Common myeloid progenitor, CD34-positive (primary cell): ENCODE measurements around the gene OGFR.

Experiments
- CTCF ChIA-PET: fragments of 350-600 bp; sonication (Branson Sonifier 250); formaldehyde crosslinking; loops from one replicate; lab custom pipeline; 2021; ENCODE audit warnings: antibody characterized with exemption; lab: Charles Lee
- POLR2A ChIA-PET: fragments of 350-600 bp; sonication (Branson Sonifier 250); formaldehyde crosslinking; loops from one replicate; lab custom pipeline; 2021; ENCODE audit warnings: antibody characterized with exemption; lab: Charles Lee
- DNase-seq, 3 donors: peaks; one replicate each; pipeline versions ENCODE4 v3.0.0 to v3.0.0-alpha.2; 2013
- H3K27ac ChIP-seq, 2 experiments: 1 replicate in 1 of 2; 2 replicates in 1 of 2; pipeline ENCODE4 v1.7.0; 2013; ENCODE audit warnings: inconsistent platforms in 2 of 2, low read length in 2 of 2, mild to moderate bottlenecking in 2 of 2, low read depth in 1 of 2, moderate library complexity in 1 of 2; ENCODE audit not compliant: severe bottlenecking in 2 of 2, insufficient read depth in 1 of 2, poor library complexity in 1 of 2
- H3K27me3 ChIP-seq, 5 experiments: replicated peaks in 2 of 5; 1 replicate in 3 of 5; 2 replicates in 2 of 5; pipeline versions ENCODE4 v1.6.1 to v1.7.0; 2013; ENCODE audit warnings: low read length in 4 of 5, mild to moderate bottlenecking in 2 of 5, moderate library complexity in 2 of 5, inconsistent platforms in 1 of 5; ENCODE audit not compliant: insufficient read depth in 5 of 5, control insufficient read depth in 4 of 5
- H3K36me3 ChIP-seq, 4 experiments: 1 replicate in 2 of 4; 2 replicates in 2 of 4; pipeline versions ENCODE4 v1.6.1 to v1.7.0; 2013; ENCODE audit warnings: low read length in 3 of 4, control low read depth in 1 of 4, mild to moderate bottlenecking in 1 of 4; ENCODE audit not compliant: control insufficient read depth in 4 of 4, insufficient read depth in 4 of 4
- H3K4me1 ChIP-seq, 4 experiments: 1 replicate in 3 of 4; 2 replicates in 1 of 4; pipeline versions ENCODE4 v1.6.1 to v1.7.1; 2013; ENCODE audit warnings: low read length in 3 of 4, mild to moderate bottlenecking in 3 of 4, control low read depth in 1 of 4, inconsistent platforms in 1 of 4, moderate library complexity in 1 of 4; ENCODE audit not compliant: control insufficient read depth in 4 of 4, insufficient read depth in 4 of 4; ENCODE audit errors: control extremely low read depth in 1 of 4
- H3K4me3 ChIP-seq, 7 experiments: 1 replicate in 4 of 7; 2 replicates in 3 of 7; pipeline versions ENCODE4 v1.5.1 to v1.7.0; 2013; ENCODE audit warnings: mild to moderate bottlenecking in 7 of 7, low read length in 6 of 7, moderate library complexity in 6 of 7, inconsistent platforms in 2 of 7, low read depth in 2 of 7, control low read depth in 1 of 7; ENCODE audit not compliant: insufficient read depth in 4 of 7, control insufficient read depth in 1 of 7; ENCODE audit errors: extremely low read depth in 1 of 7
- H3K9me3 ChIP-seq, 5 experiments: 1 replicate in 4 of 5; 2 replicates in 1 of 5; pipeline versions ENCODE4 v1.6.1 to v1.7.1; 2013; ENCODE audit warnings: low read length in 4 of 5, mild to moderate bottlenecking in 2 of 5, inconsistent platforms in 1 of 5, low read depth in 1 of 5, moderate library complexity in 1 of 5; ENCODE audit not compliant: control insufficient read depth in 4 of 5, insufficient read depth in 2 of 5; ENCODE audit errors: control extremely low read depth in 1 of 5
- WGBS: methylation state at CpG from one replicate; pipeline ENCODE4 v1.1.5; 2013; ENCODE audit not compliant: insufficient coverage; 5-methylcytosine and 5-hydroxymethylcytosine counted together

OGFR gene

GRCh38 chr20:62811320-62811719 is 6.7 kb downstream of the OGFR start:
- peaks cover 0 to 17% (median 13%) of the 10 kb centered on the region in 4 experiments for H3K4me1 ChIP-seq
- WGBS, result 98% methylated on average over 21 of the region's 21 CpGs
- H3K27ac ChIP-seq, result no peak overlapping the region
- no peaks in the 10 kb centered on the region for H3K9me3 ChIP-seq
- no peak for DNase-seq
- H3K4me3 ChIP-seq, result no peak overlapping the region
- ChIA-PET POLR2A (no interaction called here), CTCF (interaction anchor here (2.5 kb wide), 1 partner anchor 14 kb away, joined by 8 read pairs; the partner anchor contains the start of gene MRGBP)
- H3K36me3 ChIP-seq, result peaks cover 5 to 71% (median 42%) of the 10 kb centered on the region in 4 experiments
- H3K27me3 ChIP-seq, result peaks cover 0 to 19% (median 13%) of the 10 kb centered on the region in 5 experiments

- ChIA-PET CTCF (interaction anchor here (2.5 kb wide), 1 partner anchor 15 kb away, joined by 8 read pairs; the partner anchor contains the start of gene MRGBP), POLR2A (no interaction called here)
- no peaks in the 10 kb centered on the region for H3K9me3 ChIP-seq
- WGBS, result 87% methylated on average over 10 of the region's 10 CpGs
- H3K27me3 ChIP-seq, result peaks cover 0 to 23% (median 13%) of the 10 kb centered on the region in 5 experiments
- H3K4me1 ChIP-seq, result peaks cover 0 to 18% (median 14%) of the 10 kb centered on the region in 4 experiments
- H3K4me3 ChIP-seq, result no peak overlapping the region
- no peak overlapping the region for H3K27ac ChIP-seq
- DNase-seq, result no peak
- peaks cover 5 to 68% (median 42%) of the 10 kb centered on the region in 4 experiments for H3K36me3 ChIP-seq
Measured at GRCh38 chr20:62811720-62812119, 7.1 kb downstream of the OGFR start.

GRCh38 chr20:62812181-62812906 is 7.7 kb downstream of the OGFR start:
- Histone ChIP-seq H3K4me3 (no peak overlapping the region), H3K36me3 (peaks cover 5 to 63% (median 40%) of the 10 kb centered on the region in 4 experiments), H3K27ac (no peak overlapping the region), H3K27me3 (peaks cover 0 to 27% (median 13%) of the 10 kb centered on the region in 5 experiments), H3K9me3 (no peaks in the 10 kb centered on the region), H3K4me1 (peaks cover 0 to 20% (median 11%) of the 10 kb centered on the region in 4 experiments)
- ChIA-PET POLR2A (no interaction called here), CTCF (no interaction called here)
- WGBS, result 90% methylated on average over 43 of the region's 43 CpGs
- no peak for DNase-seq

GRCh38 chr20:62812907-62813200 is 8.2 kb downstream of the OGFR start:
- 96% methylated on average over 8 of the region's 11 CpGs for WGBS
- ChIA-PET POLR2A (no interaction called here), CTCF (no interaction called here)
- Histone ChIP-seq H3K27me3 (peaks cover 0 to 33% (median 16%) of the 10 kb centered on the region in 5 experiments), H3K4me3 (no peak overlapping the region), H3K27ac (no peak overlapping the region), H3K9me3 (no peaks in the 10 kb centered on the region), H3K36me3 (peaks cover 5 to 58% (median 35%) of the 10 kb centered on the region in 4 experiments), H3K4me1 (peaks cover 0 to 20% (median 12%) of the 10 kb centered on the region in 4 experiments)
- no peak for DNase-seq

- ChIA-PET CTCF (no interaction called here), POLR2A (no interaction called here)
- Histone ChIP-seq H3K27me3 (peaks cover 0 to 40% (median 18%) of the 10 kb centered on the region in 5 experiments), H3K4me1 (peaks cover 0 to 21% (median 13%) of the 10 kb centered on the region in 4 experiments), H3K27ac (no peak overlapping the region), H3K9me3 (no peaks in the 10 kb centered on the region), H3K4me3 (no peak overlapping the region), H3K36me3 (peaks cover 5 to 51% (median 35%) of the 10 kb centered on the region in 4 experiments)
- DNase-seq, result no peak
- WGBS, result 97% methylated on average over 11 of the region's 13 CpGs
Measured at GRCh38 chr20:62813588-62813987, 9.0 kb downstream of the OGFR start.

GRCh38 chr20:62814060-62814708 is 9.5 kb downstream of the OGFR start:
- H3K4me1 ChIP-seq, result peaks cover 0 to 27% (median 18%) of the 10 kb centered on the region in 4 experiments
- H3K4me3 ChIP-seq, result no peak overlapping the region
- ChIA-PET POLR2A (no interaction called here), CTCF (interaction anchor here (1.1 to 1.9 kb wide), 2 partner anchors 10 to 78 kb away, joined by 3 to 6 read pairs; partner anchors contain the start of gene OGFR)
- peaks cover 5 to 46% (median 32%) of the 10 kb centered on the region in 4 experiments for H3K36me3 ChIP-seq
- no peaks in the 10 kb centered on the region for H3K9me3 ChIP-seq
- DNase-seq, result no peak
- WGBS, result 91% methylated on average over 8 of the region's 13 CpGs
- H3K27me3 ChIP-seq, result peaks cover 0 to 42% (median 21%) of the 10 kb centered on the region in 5 experiments
- no peak overlapping the region for H3K27ac ChIP-seq

- Histone ChIP-seq H3K9me3 (no peaks in the 10 kb centered on the region), H3K4me3 (no peak overlapping the region), H3K4me1 (peaks cover 0 to 32% (median 21%) of the 10 kb centered on the region in 4 experiments), H3K27me3 (peaks cover 0 to 45% (median 21%) of the 10 kb centered on the region in 5 experiments), H3K36me3 (peaks cover 5 to 41% (median 28%) of the 10 kb centered on the region in 4 experiments), H3K27ac (no peak overlapping the region)
- DNase-seq, result no peak
- POLR2A ChIA-PET, result no interaction called here
- CTCF ChIA-PET, result interaction anchor here (1.1 to 1.9 kb wide), 2 partner anchors 10 to 79 kb away, joined by 3 to 6 read pairs; partner anchors contain the start of gene OGFR
- WGBS, result 78% methylated on average over 10 of the region's 12 CpGs
Measured at GRCh38 chr20:62814709-62815065, 10.1 kb downstream of the OGFR start.
